Activated CD8-positive, alpha-beta T cell treated with anti-CD3 and anti-CD28 coated beads for 36 hours (primary cell): ENCODE data around the gene FANCC. TPM values are rescaled to one million over a fixed set of nuclear protein-coding genes. Genes with fewer than 3 reads are reported as not detected.

Experiments
- ATAC-seq: fragments of 200-7000 bp; cut with Tn5 transposase; one replicate; pipeline ENCODE4 v1.10.0; 2021; ENCODE audit warnings: mild to moderate bottlenecking, moderate library complexity
- CTCF ChIA-PET: fragments of 350-600 bp; sonication (Branson Sonifier 250); formaldehyde crosslinking; loops from one replicate; lab custom pipeline; 2021; ENCODE audit warnings: antibody characterized with exemption; lab: Charles Lee
- POLR2A ChIA-PET: fragments of 350-600 bp; sonication (Branson Sonifier 250); formaldehyde crosslinking; loops from one replicate; lab custom pipeline; 2021; ENCODE audit warnings: antibody characterized with exemption; lab: Charles Lee
- DNase-seq: peaks from one replicate; pipeline ENCODE4 v3.0.0-alpha.2; 2020
- H3K27ac Mint-ChIP-seq: one replicate; pipeline ENCODE4 v1.8.0; 2021; ENCODE audit warnings: mild to moderate bottlenecking, mixed read lengths
- H3K27me3 Mint-ChIP-seq: one replicate; pipeline ENCODE4 v1.8.0; 2021; ENCODE audit warnings: mixed read lengths
- H3K36me3 Mint-ChIP-seq: one replicate; pipeline ENCODE4 v1.8.0; 2021; ENCODE audit warnings: low read depth, mixed read lengths
- H3K4me1 Mint-ChIP-seq: one replicate; pipeline ENCODE4 v1.8.0; 2021; ENCODE audit warnings: low read depth, mixed read lengths
- H3K4me3 Mint-ChIP-seq: one replicate; pipeline ENCODE4 v1.8.0; 2021; ENCODE audit warnings: mild to moderate bottlenecking, moderate library complexity, mixed read lengths
- H3K9me3 Mint-ChIP-seq: one replicate; pipeline ENCODE4 v1.8.0; 2021; ENCODE audit warnings: mixed read lengths
- CTCF ChIP-seq: fragments of 200-600 bp; IDR thresholded peaks from one replicate; pipeline ENCODE4 v1.8.0; 2022; ENCODE audit warnings: antibody characterized with exemption, mild to moderate bottlenecking
- intact Hi-C: fragments of 100-400 bp; cut with micrococcal nuclease; formaldehyde crosslinking; loops from one replicate; pipeline ENCODE4 v1.10.0; 2022
- total RNA-seq, 2 experiments: library from RNA; stranded (reverse); gene quantifications; one replicate each; pipeline ENCODE4 v1.2.3, GENCODE V29; 2021

The FANCC gene
- total RNA-seq, 2 experiments from 2014 or later = 11.5 to 12.4 TPM

DNA sequence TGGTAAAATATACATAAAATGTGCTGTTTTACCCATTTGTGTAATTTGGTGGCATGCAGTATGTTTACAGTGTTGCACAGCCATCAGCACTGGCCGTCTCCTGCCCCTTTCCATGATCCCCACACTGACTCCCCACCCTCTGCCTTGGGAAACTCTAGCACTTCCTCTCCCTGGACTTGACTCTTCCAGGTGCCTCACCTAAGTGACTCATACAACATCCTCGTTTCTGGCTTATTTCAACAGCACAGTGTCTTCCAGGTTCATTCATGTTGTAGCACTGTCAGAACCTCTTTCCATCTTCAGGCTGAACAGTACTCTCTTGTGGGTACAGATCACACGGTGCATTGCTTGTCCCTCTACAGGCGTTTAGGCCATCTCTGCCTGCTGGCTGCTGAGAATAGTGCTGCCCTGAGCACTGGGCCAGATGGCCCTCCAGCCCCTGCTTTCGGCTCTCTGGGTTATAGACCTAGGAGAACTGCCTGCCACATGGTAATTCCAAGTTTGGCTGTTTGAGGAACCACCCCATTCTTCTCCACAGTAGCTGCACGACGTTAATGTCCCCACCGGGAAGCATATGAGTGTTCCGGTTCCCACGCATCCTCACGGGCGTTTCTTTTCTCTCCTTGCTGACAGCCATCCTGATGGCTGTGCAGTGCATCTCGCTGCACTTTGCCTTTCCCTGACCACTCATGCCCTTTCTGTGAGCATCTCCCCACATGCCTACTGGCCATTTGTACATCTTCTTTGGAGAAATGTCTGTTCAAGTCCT is 211.8 kb downstream of the FANCC start:
- H3K27me3 Mint-ChIP-seq = no peaks in the 10 kb centered on the region
- TF ChIP-seq CTCF = no peak
- H3K9me3 Mint-ChIP-seq = no peaks in the 10 kb centered on the region
- ChIA-PET CTCF (interaction anchor here (0.8 kb wide), 1 partner anchor 22 kb away, joined by 3 read pairs; no protein-coding TSS in a partner anchor), POLR2A (no interaction called here)
- no peak overlapping the region for H3K27ac Mint-ChIP-seq
- H3K4me3 Mint-ChIP-seq = no peak overlapping the region
- H3K36me3 Mint-ChIP-seq = no peaks in the 10 kb centered on the region
- intact Hi-C loops = no loop called here
- H3K4me1 Mint-ChIP-seq = no peaks in the 10 kb centered on the region
- DNase-seq = no peak
- no peak for ATAC-seq

DNA sequence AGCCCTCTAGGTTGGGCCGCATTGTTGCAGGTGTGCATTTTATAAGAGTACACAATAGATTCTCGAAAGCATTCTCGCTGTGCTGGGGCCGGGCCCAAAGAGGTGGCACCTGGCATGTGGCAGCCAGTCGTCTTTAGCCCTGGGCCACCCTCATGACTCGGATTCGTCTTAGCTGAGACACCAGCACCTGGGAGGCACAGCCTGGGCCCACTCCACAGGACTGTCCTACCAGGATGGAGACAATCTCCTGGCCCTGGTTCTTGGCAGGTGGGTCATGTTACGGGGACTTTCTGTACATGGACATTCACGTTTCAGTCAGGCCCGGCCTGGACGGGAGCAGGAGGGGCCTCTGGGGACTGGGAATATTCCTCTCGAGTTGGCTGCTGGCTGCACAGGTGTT is 212.5 kb downstream of the FANCC start:
- ChIA-PET CTCF (no interaction called here), POLR2A (no interaction called here)
- no peak overlapping the region for H3K4me3 Mint-ChIP-seq
- no peak for TF ChIP-seq CTCF
- no peaks in the 10 kb centered on the region for H3K36me3 Mint-ChIP-seq
- H3K27ac Mint-ChIP-seq = no peak overlapping the region
- no peaks in the 10 kb centered on the region for H3K27me3 Mint-ChIP-seq
- no peak for ATAC-seq
- no peaks in the 10 kb centered on the region for H3K4me1 Mint-ChIP-seq
- no peaks in the 10 kb centered on the region for H3K9me3 Mint-ChIP-seq
- DNase-seq = no peak
- intact Hi-C loops = no loop called here

- DNase-seq = no peak
- ATAC-seq = no peak
- intact Hi-C loops = no loop called here
- no peaks in the 10 kb centered on the region for H3K4me1 Mint-ChIP-seq
- CTCF ChIA-PET = no interaction called here
- H3K9me3 Mint-ChIP-seq = no peaks in the 10 kb centered on the region
- TF ChIP-seq CTCF = no peak
- H3K36me3 Mint-ChIP-seq = no peaks in the 10 kb centered on the region
- no peak overlapping the region for H3K27ac Mint-ChIP-seq
- H3K4me3 Mint-ChIP-seq = no peak overlapping the region
- POLR2A ChIA-PET = no interaction called here
- H3K27me3 Mint-ChIP-seq = no peaks in the 10 kb centered on the region
These were observed 212.9 kb downstream of the FANCC start for GRCh38 chr9:95104581-95104960.

GRCh38 chr9:95103871-95104580 is 213.5 kb downstream of the FANCC start:
- H3K27ac Mint-ChIP-seq = no peak overlapping the region
- DNase-seq = no peak
- H3K27me3 Mint-ChIP-seq = no peaks in the 10 kb centered on the region
- intact Hi-C loops = no loop called here
- no peaks in the 10 kb centered on the region for H3K36me3 Mint-ChIP-seq
- no peak overlapping the region for H3K4me3 Mint-ChIP-seq
- no peak for TF ChIP-seq CTCF
- H3K4me1 Mint-ChIP-seq = no peaks in the 10 kb centered on the region
- H3K9me3 Mint-ChIP-seq = no peaks in the 10 kb centered on the region
- ChIA-PET CTCF (no interaction called here), POLR2A (no interaction called here)
- ATAC-seq = no peak

DNA sequence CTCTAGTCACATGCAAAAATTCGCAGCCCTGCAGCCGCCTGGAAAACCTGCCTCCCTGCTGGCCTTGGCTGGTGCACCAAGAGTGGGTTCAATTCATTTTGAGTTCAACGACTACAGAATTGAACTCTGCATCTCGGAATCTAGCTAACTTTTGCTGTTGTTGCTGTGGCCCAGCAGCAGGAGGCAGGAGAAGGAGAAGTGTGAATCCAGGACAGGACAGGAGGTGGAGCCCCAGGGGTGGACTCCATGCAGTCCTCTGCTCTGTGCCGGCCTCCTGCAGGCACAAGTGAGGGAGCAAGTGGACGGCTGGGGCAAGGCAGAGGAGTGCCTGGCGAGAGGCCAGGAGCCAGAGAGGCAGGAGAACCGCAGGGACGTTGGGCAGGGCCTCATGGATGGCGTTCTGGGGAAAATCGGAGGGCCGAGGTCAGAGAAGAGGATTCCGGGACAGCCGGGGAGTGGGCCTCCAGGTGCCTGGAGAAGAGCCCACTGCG is 214.2 kb downstream of the FANCC start:
- ChIA-PET POLR2A (no interaction called here), CTCF (interaction anchor here (1.0 to 1.7 kb wide), 2 partner anchors 24 to 28 kb away, joined by 3 to 6 read pairs; no protein-coding TSS in a partner anchor)
- TF ChIP-seq CTCF = no peak
- Mint-ChIP-seq H3K9me3 (no peaks in the 10 kb centered on the region), H3K36me3 (no peaks in the 10 kb centered on the region), H3K27me3 (no peaks in the 10 kb centered on the region), H3K27ac (no peak overlapping the region), H3K4me3 (no peak overlapping the region), H3K4me1 (no peaks in the 10 kb centered on the region)
- intact Hi-C loops = no loop called here
- DNase-seq (no peak), ATAC-seq (no peak)
